ENCODE measurements around the gene PLSCR5. TPM values are rescaled to one million over a fixed set of nuclear protein-coding genes. Genes with fewer than 3 reads are reported as not detected.
A peak's percentile ranks its signal among the peaks of the same experiment; 100 is the strongest.

PLSCR5 gene
- total and polyA plus RNA-seq, 2 donors (not counting 3 experiments of a cell fraction or from before 2014, with no cell fraction given), result not detected

- no peaks in the 10 kb centered on the region for H3K9me3 ChIP-seq (replicated peaks; ENCODE audit: control insufficient read depth, insufficient read depth, low read length)
- H3K4me3 ChIP-seq (replicated peaks in 1 of 3; ENCODE audit: insufficient read depth in 1 of 3, low read depth in 1 of 3, low read length in 3 of 3), result no peak overlapping the region
- no peaks in the 10 kb centered on the region for H3K9me1 ChIP-seq (replicated peaks; ENCODE audit: control insufficient read depth, extremely low read depth, insufficient read depth, low read length)
- no peak overlapping the region for H3K9ac ChIP-seq (replicated peaks; ENCODE audit: extremely low read depth, insufficient read depth, low read length)
- peaks cover 4% of the 10 kb centered on the region for H3K4me1 ChIP-seq (ENCODE audit: control insufficient read depth, extremely low read depth, insufficient read depth, low read length)
- peak; percentile 54 for DNase-seq (ENCODE audit: low read depth, low spot score)
- peaks cover 0 to 5% of the 10 kb centered on the region in 2 experiments for H3K36me3 ChIP-seq (ENCODE audit: control insufficient read depth in 2 of 2, extremely low read depth in 1 of 2, insufficient read depth in 2 of 2, low read length in 2 of 2)
- CTCF ChIA-PET, result no interaction called here
- H3K27ac ChIP-seq (ENCODE audit: insufficient read depth, low read depth, low read length), result no peak overlapping the region
- dilution Hi-C loops (cut with MboI; ENCODE audit: extremely low pct_ligation_motif_present, low sequenced_read_pairs), result no loop called here
- no peak for TF ChIP-seq CTCF (IDR thresholded peaks at IDR 0.05; ENCODE audit: extremely low read depth in 1 of 2, insufficient read depth in 1 of 2, low read depth in 1 of 2, low read length in 2 of 2)
- TF ChIP-seq FOS (IDR thresholded peaks at IDR 0.05; ENCODE audit: borderline replicate concordance, insufficient read depth, low read length), result no peak
- no peak for TF ChIP-seq MAX (IDR thresholded peaks at IDR 0.05; ENCODE audit: insufficient read depth, insufficient read length)
- TF ChIP-seq EZH2 (IDR thresholded peaks at IDR 0.05; ENCODE audit: borderline replicate concordance, low read depth, low read length, severe bottlenecking), result no peak
- TF ChIP-seq JUN (IDR thresholded peaks at IDR 0.05; ENCODE audit: borderline replicate concordance, insufficient read depth, insufficient read length, low read depth), result no peak
- no peak for TF ChIP-seq GATA2 (IDR thresholded peaks at IDR 0.05; ENCODE audit: insufficient read depth, insufficient read length, low read depth, low read length)
- TF ChIP-seq POLR2A (IDR thresholded peaks at IDR 0.05; ENCODE audit: low read depth, low read length), result no peak
- TF ChIP-seq POLR2AphosphoS5 (IDR thresholded peaks at IDR 0.05; ENCODE audit: insufficient read depth, low read depth, low read length), result no peak
- TF ChIP-seq MYC (IDR thresholded peaks at IDR 0.05; ENCODE audit: low read depth, low read length), result no peak
- POLR2A ChIA-PET, result no interaction called here
- no peak for FAIRE-seq
- no peaks in the 10 kb centered on the region for H4K20me1 ChIP-seq (replicated peaks; ENCODE audit: control insufficient read depth, extremely low read depth, insufficient read depth, low read length)
- H2AFZ ChIP-seq (ENCODE audit: low read depth, low read length), result no peak overlapping the region
- H3K4me2 ChIP-seq (ENCODE audit: insufficient read depth, low read length), result no peak overlapping the region
- intact Hi-C loops (cut with micrococcal nuclease), result no loop called here
- H3K27me3 ChIP-seq (ENCODE audit: control insufficient read depth in 2 of 2, insufficient read depth in 2 of 2, low read length in 2 of 2), result no peaks in the 10 kb centered on the region
- no TSS peak for BruUV-seq (replicated peaks)
- peaks cover 23% of the 10 kb centered on the region for H3K79me2 ChIP-seq (ENCODE audit: control insufficient read depth, insufficient read depth, low read length)
These were observed 68.5 kb downstream of the PLSCR5 start for GRCh38 chr3:146536681-146537080.

Small RNAs within 50 kb of the gene (small RNA-seq; reads per million reads assigned to genes)
- not detected for gene RNU6-428P (ENCODE audit: insufficient read depth, insufficient read length, low read depth, low replicate concordance)

Other genes with a start within 250 kb of the PLSCR5 start
- gene PLSCR2, start 135.8 kb downstream of the PLSCR5 start, total RNA-seq, result not detected in 2 replicates
- gene PLSCR2, start 135.8 kb downstream of the PLSCR5 start, polyA plus RNA-seq, result not detected in 2 replicates
- gene PLSCR1, start 60.7 kb downstream of the PLSCR5 start, total RNA-seq, result 65.6 and 78.7 TPM in 2 replicates
- gene PLSCR1, start 60.7 kb downstream of the PLSCR5 start, polyA plus RNA-seq, result 53.2 and 55.5 TPM in 2 replicates

All from endothelial cell of umbilical vein (primary cell).